GM12872 (cell line): ENCODE data around the gene FBXL14.

Experiments used
- CTCF ChIP-seq: IDR thresholded peaks from 3 replicates; pipeline ENCODE4 v1.5.1; 2011; ENCODE audit warnings: low read depth, mild to moderate bottlenecking, low read length, moderate library complexity; ENCODE audit not compliant: insufficient read depth

The FBXL14 gene

GRCh38 chr12:1531654-1532374 lies 62.6 kb downstream of the FBXL14 start:
- TF ChIP-seq CTCF: no peak

DNA sequence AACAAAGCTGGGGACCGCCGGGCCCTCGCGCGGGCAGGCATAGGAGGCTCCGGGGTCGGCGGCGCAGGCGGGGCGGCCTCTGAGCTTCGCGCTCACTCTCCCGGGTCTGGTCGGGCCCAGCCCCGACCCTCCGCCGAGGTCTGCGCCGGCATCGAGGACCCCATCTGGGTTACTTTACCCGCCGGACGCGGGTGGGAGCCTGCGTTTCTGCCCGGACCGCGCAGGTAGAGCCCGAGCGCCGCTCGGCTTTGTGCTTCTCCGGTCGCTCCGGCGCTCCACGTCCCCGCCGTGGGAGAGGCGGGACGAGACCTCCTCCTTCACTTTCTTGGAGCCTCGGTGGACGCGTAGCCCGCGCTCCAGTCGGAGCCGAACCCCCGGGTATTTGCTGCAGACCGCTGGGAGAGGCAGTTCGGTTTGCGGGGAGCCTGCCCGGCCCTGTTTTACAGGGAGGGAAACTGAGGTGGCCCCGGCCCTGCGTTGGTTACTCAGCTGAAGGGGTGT lies 63.2 kb downstream of the FBXL14 start:
- no peak for TF ChIP-seq CTCF

GRCh38 chr12:1530592-1531152 lies 63.7 kb downstream of the FBXL14 start:
- TF ChIP-seq CTCF: no peak

DNA sequence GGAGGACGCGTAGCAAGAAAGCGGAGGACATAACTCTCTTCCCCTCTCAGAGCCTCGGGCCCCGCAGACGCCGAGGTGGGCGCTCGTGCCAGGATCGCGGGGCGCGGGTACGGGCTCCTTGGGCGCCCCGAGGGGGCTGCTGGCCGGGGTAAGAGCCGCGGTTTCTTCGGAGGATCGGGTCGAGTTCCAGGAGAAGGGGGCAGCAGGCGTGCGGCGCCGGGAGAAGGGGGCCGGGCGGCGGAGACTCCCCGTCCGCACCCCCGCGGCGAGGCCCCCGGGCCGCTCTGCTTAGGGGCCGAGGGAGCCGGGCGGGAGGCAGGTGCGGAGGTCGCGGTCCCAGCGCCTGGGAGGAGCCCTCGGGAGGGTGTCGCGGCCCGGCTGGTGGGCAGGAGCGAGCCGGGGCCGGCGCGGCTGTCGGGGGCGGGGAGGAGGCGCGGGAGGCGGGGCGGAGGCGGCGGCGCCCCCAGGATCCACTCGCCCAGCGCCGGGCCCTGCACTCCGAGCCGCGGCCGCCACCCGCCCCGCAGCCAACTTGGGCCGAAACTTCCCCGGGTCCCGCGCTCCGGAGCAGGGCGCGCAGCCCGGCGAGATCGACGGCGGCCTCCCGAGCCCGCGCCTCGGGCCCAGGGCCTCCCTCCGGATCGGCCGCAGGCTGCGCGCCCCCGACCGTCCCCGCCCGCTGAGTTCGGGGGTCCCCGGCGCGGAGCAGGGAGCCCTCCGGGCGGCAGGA lies 64.4 kb downstream of the FBXL14 start:
- no peak for TF ChIP-seq CTCF

DNA sequence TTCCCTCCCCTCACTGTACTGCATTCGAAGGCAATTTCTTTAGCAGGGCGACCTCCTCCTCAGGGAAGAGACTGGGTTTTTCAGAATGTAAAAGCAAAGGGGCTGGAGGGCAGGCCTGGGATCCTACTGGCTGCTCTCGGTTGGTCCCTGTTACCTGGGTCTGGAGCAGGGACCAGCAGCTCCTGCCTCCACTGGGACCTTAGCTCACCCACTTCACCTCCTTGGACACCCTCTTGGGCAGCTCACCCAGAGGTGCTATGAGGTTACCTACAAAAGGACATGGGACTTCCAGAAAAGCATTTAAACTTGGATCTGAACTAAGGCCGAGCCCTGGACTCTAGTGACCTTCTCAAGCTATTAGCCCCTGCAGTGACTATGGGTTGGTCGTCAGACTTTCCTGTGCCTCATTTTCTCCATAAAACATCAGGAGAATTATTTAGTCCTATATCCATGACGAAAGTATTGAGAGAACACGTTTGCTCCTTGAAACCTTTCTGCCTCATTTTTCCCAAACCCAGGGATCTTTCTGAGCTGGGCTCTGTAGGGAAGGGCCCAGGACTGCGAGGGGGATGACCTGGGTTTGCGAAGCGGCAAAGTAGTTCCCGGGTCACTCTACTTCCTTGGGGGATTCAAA lies 65.0 kb downstream of the FBXL14 start:
- no peak for TF ChIP-seq CTCF

DNA sequence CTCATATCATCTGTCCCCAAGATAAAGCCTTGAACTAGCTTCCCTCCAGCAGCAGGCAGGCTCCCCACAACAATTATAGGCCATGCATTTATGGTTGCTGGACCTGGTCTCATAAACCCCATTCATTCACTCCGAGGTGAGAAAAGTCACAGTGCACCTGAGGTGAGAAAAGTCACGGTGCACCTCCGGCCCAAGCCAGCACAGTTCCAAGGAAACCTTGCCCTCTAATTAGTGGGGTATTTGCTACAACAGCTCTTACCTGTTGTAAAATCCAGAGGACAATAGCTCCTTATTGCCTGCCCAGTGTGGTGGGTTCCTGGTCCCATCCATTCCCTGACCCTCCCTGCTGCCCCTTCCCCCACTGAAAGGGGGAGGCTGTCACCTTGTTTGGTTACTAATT lies 65.6 kb downstream of the FBXL14 start:
- TF ChIP-seq CTCF: no peak

DNA sequence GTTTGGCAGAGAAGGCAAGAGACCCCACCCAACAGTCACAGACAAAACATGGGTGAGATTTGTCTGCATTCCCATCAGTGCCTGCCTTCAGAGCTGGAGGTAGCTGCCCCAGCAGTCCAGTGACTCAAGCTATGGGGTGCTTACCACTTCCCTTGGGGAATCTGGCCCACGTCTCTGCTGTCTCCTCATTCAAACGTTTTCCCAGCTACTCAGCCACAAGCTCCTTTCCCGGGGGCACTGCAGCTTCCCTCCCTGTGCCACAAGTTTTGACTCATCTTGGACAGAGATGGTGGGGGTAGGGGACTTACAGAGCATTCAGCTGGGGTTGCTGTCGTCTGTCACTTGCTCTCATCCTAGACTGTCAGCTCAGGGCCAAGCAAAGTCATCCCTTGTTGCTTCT lies 66.6 kb downstream of the FBXL14 start:
- TF ChIP-seq CTCF: no peak
